Fibroblast of mammary gland (primary cell): ENCODE data around the gene LPCAT2.

Experiments
- DNase-seq: peaks from one replicate; pipeline ENCODE4 v3.0.0-alpha.2; 2010; ENCODE audit warnings: low read depth
- H3K4me3 ChIP-seq: 2 replicates; pipeline ENCODE4 v1.5.1; 2011; ENCODE audit warnings: low read depth, mild to moderate bottlenecking, low read length, moderate library complexity; ENCODE audit not compliant: control insufficient read depth
- CTCF ChIP-seq: conservative IDR thresholded peaks from 2 replicates; pipeline ENCODE4 v1.5.1; 2011; ENCODE audit warnings: low read depth, low read length, inconsistent platforms; ENCODE audit not compliant: control insufficient read depth, insufficient read depth

LPCAT2 gene

GRCh38 chr16:55491691-55492090, 17.2 kb upstream of the LPCAT2 start:
- DNase-seq = no peak
- no peak for TF ChIP-seq CTCF
- no peak overlapping the region for H3K4me3 ChIP-seq

GRCh38 chr16:55492756-55493380, 16.0 kb upstream of the LPCAT2 start:
- TF ChIP-seq CTCF = no peak
- H3K4me3 ChIP-seq = no peak overlapping the region
- DNase-seq = no peak

GRCh38 chr16:55494994-55495421, 13.9 kb upstream of the LPCAT2 start:
- peak; percentile 95 for DNase-seq
- TF ChIP-seq CTCF = peak; percentile 37
- H3K4me3 ChIP-seq = no peak overlapping the region

- peak; percentile 81 for DNase-seq
- no peak overlapping the region for H3K4me3 ChIP-seq
- TF ChIP-seq CTCF = no peak
These were observed 13.1 kb upstream of the LPCAT2 start for GRCh38 chr16:55495616-55496289.

GRCh38 chr16:55496509-55497145, 12.2 kb upstream of the LPCAT2 start:
- TF ChIP-seq CTCF = no peak

GRCh38 chr16:55497558-55497957, 11.3 kb upstream of the LPCAT2 start:
- TF ChIP-seq CTCF = no peak
- DNase-seq = no peak
- no peak overlapping the region for H3K4me3 ChIP-seq

More at GRCh38 chr16:55496509-55497145, 12.2 kb upstream of the LPCAT2 start:
- no peak for DNase-seq
- no peak overlapping the region for H3K4me3 ChIP-seq
